NB4 (cell line): ENCODE measurements around the gene KCNIP4.

Experiments
- DNase-seq: peaks from one replicate; pipeline ENCODE4 v3.0.0; 2010; ENCODE audit warnings: low read depth
- H3K4me3 ChIP-seq: one replicate; pipeline ENCODE4 v1.5.1; 2011; ENCODE audit warnings: mild to moderate bottlenecking, low read depth, low read length, moderate library complexity
- MYC ChIP-seq: IDR thresholded peaks from 2 replicates; pipeline ENCODE4 v1.6.1; 2011; ENCODE audit warnings: low read depth, low read length
- POLR2A ChIP-seq: IDR thresholded peaks from 2 replicates; pipeline ENCODE4 v1.6.1; 2011; ENCODE audit warnings: mild to moderate bottlenecking; ENCODE audit not compliant: insufficient read length; ENCODE audit errors: extremely low read depth
- TF ChIP-seq, protein P1 (sequence below): IDR thresholded peaks from 2 replicates; pipeline ENCODE4 v1.6.1; 2011; ENCODE audit warnings: low read depth, low read length
- TF ChIP-seq, protein P2 (sequence below): IDR thresholded peaks from one replicate; pipeline ENCODE4 v1.5.1; 2012; ENCODE audit warnings: low read depth, low read length

The KCNIP4 gene

DNA sequence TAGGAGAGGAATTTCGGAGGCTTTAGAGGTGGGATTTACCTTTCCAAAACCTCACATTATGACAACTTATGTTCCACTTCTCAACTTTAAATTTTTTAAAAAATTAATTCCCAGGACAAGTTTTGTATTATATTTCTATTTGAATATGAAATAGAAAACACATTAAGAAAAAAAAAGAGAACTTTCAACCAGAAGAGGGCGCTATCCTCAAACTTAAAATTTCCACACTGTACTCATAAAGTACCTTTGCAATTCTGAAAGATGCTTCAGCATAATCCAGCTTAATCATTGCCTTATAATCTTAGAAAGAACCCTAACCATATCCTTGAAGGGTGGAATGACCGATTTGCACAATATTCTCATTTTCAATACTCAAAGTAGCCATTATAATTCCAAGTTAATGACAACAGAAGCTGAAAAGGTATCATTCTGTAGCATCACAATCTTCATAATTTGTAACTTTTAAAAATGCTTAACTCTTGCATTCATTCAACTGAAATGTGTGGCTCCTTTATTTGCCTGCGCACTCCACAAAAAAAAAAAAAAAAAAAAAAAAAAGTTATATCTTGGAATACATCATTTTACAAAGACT, 158.0 kb downstream of the KCNIP4 start:
- peak; percentile 51 for DNase-seq
- H3K4me3 ChIP-seq, result no peak overlapping the region
- TF ChIP-seq, protein P1, sequence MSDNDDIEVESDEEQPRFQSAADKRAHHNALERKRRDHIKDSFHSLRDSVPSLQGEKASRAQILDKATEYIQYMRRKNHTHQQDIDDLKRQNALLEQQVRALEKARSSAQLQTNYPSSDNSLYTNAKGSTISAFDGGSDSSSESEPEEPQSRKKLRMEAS, result no peak
- TF ChIP-seq, protein P2, sequence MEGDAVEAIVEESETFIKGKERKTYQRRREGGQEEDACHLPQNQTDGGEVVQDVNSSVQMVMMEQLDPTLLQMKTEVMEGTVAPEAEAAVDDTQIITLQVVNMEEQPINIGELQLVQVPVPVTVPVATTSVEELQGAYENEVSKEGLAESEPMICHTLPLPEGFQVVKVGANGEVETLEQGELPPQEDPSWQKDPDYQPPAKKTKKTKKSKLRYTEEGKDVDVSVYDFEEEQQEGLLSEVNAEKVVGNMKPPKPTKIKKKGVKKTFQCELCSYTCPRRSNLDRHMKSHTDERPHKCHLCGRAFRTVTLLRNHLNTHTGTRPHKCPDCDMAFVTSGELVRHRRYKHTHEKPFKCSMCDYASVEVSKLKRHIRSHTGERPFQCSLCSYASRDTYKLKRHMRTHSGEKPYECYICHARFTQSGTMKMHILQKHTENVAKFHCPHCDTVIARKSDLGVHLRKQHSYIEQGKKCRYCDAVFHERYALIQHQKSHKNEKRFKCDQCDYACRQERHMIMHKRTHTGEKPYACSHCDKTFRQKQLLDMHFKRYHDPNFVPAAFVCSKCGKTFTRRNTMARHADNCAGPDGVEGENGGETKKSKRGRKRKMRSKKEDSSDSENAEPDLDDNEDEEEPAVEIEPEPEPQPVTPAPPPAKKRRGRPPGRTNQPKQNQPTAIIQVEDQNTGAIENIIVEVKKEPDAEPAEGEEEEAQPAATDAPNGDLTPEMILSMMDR, result no peak

DNA sequence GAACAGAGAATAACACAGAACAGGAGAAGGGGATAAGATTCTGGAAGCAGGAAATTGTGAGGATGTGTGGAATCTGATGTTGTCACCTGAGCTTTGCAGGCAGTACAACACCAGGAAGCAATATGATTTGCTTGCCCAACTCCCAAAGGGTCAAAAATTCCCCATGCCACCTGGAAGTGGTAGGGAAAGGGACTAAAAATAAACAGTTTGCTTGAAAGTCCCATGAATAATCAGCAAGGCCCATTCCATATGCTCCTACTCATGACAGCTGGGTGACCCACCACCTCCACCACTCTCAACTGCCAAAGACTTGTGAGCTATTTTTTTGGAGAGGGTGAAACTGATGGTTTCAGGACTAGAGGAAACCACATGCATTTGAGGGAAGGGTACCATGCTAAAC, 168.4 kb downstream of the KCNIP4 start:
- TF ChIP-seq, protein P2, result no peak
- H3K4me3 ChIP-seq, result no peak overlapping the region
- DNase-seq, result no peak

DNA sequence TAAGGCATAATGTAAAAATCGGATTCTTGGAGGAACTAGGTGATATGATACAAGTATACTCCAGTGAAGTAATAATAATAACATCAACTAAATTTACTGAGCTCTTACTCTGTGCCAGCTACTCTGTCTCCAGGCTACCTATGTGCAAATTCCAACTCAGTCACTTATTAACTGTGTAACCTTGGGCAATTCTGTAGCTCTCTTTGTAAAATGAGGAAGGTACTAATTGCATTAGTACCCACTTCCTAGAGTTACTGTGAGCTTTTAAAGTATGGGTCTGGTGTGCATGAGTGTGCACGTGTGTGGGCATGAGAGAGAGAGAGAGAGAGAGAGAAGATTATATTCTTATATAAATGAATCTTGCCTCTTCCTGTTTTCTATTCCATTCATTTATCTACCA, 169.9 kb downstream of the KCNIP4 start:
- H3K4me3 ChIP-seq, result no peak overlapping the region
- TF ChIP-seq, protein P1, result no peak
- DNase-seq, result no peak

DNA sequence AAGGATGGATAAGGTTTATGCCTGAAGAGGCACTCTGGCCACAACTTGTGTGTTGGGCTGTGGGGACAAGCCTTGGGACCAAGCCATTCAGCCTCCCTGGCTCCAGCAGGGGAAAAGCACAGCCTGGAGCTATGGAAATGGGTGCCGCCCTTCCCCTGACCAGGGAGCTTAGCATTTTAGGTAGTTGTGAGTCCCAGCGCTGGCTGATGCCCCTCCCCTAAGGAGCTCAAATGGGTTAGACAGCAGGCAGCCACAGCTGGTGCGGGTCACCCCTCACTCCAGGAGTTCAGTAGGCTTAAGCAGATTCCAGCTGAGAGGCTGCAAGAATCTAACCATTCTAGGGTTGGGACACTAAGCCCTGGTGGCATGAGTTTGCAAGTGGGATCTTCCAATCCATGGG, 172.9 kb downstream of the KCNIP4 start:
- H3K4me3 ChIP-seq, result no peak overlapping the region
- TF ChIP-seq POLR2A, result no peak
- DNase-seq, result no peak

DNA sequence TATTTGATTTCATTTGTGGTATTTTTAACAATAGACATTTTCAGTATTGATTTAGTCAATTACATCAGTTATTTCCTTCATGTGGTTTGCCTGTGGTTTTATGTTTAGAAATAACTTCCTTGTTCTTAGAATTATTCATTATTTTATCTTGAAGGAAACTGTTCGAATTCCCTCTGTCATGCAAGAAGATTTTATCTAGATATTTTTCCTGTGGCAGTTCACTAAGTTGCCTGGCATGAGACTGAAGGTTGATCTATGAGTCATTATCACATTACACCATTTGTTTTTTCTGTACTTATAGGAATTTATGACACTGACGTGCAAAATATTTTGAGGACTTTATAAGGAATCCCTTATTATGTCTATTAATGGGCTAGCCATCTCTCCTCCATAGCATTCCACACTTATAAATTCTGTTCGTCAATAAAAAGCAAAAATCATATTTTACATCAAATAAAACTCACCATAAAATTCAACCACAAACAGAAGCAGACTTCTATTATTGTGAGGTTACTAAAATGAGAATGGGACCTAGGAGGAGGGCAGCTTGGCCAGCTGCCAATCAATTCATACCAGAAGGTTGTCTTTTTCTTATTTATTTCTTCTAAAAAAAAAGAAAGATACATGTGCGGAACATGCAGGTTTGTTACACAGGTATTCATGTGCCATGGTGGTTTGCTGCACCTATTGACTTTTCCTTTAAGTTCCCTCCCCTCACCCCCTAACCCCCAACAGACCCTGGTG, 179.0 kb downstream of the KCNIP4 start:
- no peak for DNase-seq
- H3K4me3 ChIP-seq, result no peak overlapping the region
- TF ChIP-seq, protein P1, result no peak

DNA sequence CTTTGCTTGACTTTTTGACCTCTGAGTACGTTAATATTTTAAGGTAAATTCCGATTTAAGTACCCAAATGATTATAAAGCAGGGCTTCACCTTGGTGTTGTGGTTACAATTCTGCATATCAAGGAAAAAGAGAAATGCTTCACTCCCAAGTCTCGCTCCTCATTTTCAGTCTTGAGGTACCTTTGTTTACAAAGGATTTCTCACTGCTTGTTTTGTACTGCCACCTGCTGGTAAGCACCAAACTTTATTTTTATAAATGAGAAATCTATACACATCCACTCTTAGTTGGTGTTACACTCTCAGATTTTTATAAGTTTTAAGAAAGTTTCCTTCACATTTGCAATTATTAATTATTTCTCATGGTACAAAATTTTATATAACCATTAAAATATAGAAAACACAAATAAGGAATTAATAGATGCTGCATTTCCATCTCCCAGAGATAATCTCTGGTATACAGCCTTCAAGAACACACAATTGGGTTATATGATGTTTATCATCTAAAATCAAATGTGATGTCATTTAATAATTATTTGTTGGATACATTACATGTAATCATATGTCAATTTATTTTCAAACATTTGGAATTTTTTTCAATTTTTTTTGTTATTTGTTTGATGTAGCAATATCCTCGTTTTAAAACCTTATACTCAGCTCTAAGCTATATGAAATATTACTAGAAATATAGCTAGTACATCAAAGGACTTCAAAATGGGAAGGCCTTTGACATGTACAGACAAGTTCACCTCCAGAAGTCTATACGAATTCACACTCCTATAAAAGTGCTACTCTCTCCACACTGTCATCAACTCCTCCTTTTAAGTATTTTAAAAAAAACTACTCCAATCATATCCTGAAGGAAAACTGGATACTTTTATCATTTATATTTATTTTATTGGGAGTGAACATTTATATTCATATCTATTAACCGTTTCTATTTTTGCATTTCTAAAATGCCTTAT, 179.9 kb downstream of the KCNIP4 start:
- TF ChIP-seq, protein P2, result peak; percentile 50
- TF ChIP-seq MYC, result no peak
- DNase-seq, result peak; percentile 61
- no peak overlapping the region for H3K4me3 ChIP-seq

DNA sequence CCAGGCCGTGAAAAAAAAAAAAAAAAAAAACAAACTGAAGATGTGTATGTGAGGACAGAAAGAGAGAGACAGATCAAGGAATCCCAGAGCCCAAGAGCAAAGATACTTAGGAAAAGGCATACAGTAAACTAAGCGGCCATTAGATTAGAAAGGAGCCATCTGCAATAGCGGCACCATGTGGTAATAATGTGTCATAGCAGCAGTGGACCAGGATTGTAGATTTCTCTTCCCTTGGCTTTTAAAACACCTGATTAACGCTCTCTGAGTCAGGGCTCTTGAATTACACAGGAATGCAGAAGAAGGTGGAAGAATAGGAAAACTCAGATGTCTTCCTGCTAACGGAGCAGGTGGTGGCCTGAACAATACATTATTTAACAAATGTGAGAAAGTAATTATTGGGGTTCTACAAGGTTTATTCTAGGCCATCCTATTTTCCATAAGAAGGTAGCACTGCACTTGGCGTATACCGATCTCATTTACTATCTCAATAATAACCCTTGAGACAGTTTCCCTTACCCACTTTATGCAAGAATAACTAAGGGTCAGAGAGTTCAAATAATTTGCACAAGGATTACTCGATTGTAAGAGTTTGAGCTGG, 182.7 kb downstream of the KCNIP4 start:
- DNase-seq, result peak; percentile 45
- H3K4me3 ChIP-seq, result no peak overlapping the region
- TF ChIP-seq, protein P1, result 0 out of 2 replicates have a peak, but pooled peaks have one; percentile 51
- TF ChIP-seq POLR2A, result no peak
- TF ChIP-seq, protein P2, result peak; percentile 92
- no peak for TF ChIP-seq MYC
